ENCODE measurements around the gene ABHD16A.

The ABHD16A gene

GRCh38 chr6:31657406-31658157 lies 45.5 kb downstream of the ABHD16A start:
- Mint-ChIP-seq H3K9me3 (no peaks in the 10 kb centered on the region), H3K27ac (peak overlapping the region; percentile 72), H3K36me3 (ENCODE audit: low read depth) (peaks cover 32% of the 10 kb centered on the region), H3K4me1 (ENCODE audit: low read depth) (peaks cover 76% of the 10 kb centered on the region), H3K27me3 (no peaks in the 10 kb centered on the region), H3K4me3 (peak overlapping the region; percentile 96)

GRCh38 chr6:31655349-31656237 lies 47.5 kb downstream of the ABHD16A start, which contains the start of gene APOM:
Gene APOM, plus strand, starts transcription at chr6:31655894. Its CDS starts 73 bp downstream, at chr6:31655967.
- no peaks in the 10 kb centered on the region for H3K27me3 Mint-ChIP-seq
- no peak within 1 kb of the TSS for H3K4me3 Mint-ChIP-seq
- H3K27ac Mint-ChIP-seq, result peak within 1 kb of the TSS; percentile 26
- peaks cover 34% of the 10 kb centered on the region for H3K36me3 Mint-ChIP-seq (ENCODE audit: low read depth)
- H3K4me1 Mint-ChIP-seq (ENCODE audit: low read depth), result peaks cover 73% of the 10 kb centered on the region
- no peaks in the 10 kb centered on the region for H3K9me3 Mint-ChIP-seq

GRCh38 chr6:31654574-31655348 lies 48.4 kb downstream of the ABHD16A start:
- no peak overlapping the region for H3K27ac Mint-ChIP-seq
- no peak overlapping the region for H3K4me3 Mint-ChIP-seq
- no peaks in the 10 kb centered on the region for H3K9me3 Mint-ChIP-seq
- H3K27me3 Mint-ChIP-seq, result no peaks in the 10 kb centered on the region
- H3K36me3 Mint-ChIP-seq (ENCODE audit: low read depth), result peaks cover 36% of the 10 kb centered on the region
- H3K4me1 Mint-ChIP-seq (ENCODE audit: low read depth), result peaks cover 74% of the 10 kb centered on the region

GRCh38 chr6:31652925-31653724 lies 50.0 kb downstream of the ABHD16A start:
- Mint-ChIP-seq H3K9me3 (no peaks in the 10 kb centered on the region), H3K27me3 (no peaks in the 10 kb centered on the region), H3K4me3 (peak overlapping the region; percentile 92), H3K36me3 (ENCODE audit: low read depth) (peaks cover 38% of the 10 kb centered on the region), H3K4me1 (ENCODE audit: low read depth) (peaks cover 58% of the 10 kb centered on the region), H3K27ac (peak overlapping the region; percentile 100)

GRCh38 chr6:31651602-31652191 lies 51.4 kb downstream of the ABHD16A start:
- peaks cover 46% of the 10 kb centered on the region for H3K4me1 Mint-ChIP-seq (ENCODE audit: low read depth)
- no peaks in the 10 kb centered on the region for H3K9me3 Mint-ChIP-seq
- peak overlapping the region; percentile 92 for H3K4me3 Mint-ChIP-seq
- H3K27ac Mint-ChIP-seq, result peak overlapping the region; percentile 100
- H3K36me3 Mint-ChIP-seq (ENCODE audit: low read depth), result peaks cover 38% of the 10 kb centered on the region
- no peaks in the 10 kb centered on the region for H3K27me3 Mint-ChIP-seq

- H3K27ac Mint-ChIP-seq, result peak overlapping the region; percentile 32
- no peaks in the 10 kb centered on the region for H3K27me3 Mint-ChIP-seq
- no peaks in the 10 kb centered on the region for H3K9me3 Mint-ChIP-seq
- H3K4me3 Mint-ChIP-seq, result no peak overlapping the region
- peaks cover 4% of the 10 kb centered on the region for H3K4me1 Mint-ChIP-seq (ENCODE audit: low read depth)
- peaks cover 62% of the 10 kb centered on the region for H3K36me3 Mint-ChIP-seq (ENCODE audit: low read depth)
Observed at GRCh38 chr6:31645325-31645724, 57.8 kb downstream of the ABHD16A start.

- peaks cover 8% of the 10 kb centered on the region for H3K4me1 Mint-ChIP-seq (ENCODE audit: low read depth)
- H3K27me3 Mint-ChIP-seq, result no peaks in the 10 kb centered on the region
Observed at GRCh38 chr6:31643818-31644454, 59.2 kb downstream of the ABHD16A start.

GRCh38 chr6:31642798-31643570 lies 60.1 kb downstream of the ABHD16A start:
- Mint-ChIP-seq H3K9me3 (no peaks in the 10 kb centered on the region), H3K36me3 (ENCODE audit: low read depth) (peaks cover 63% of the 10 kb centered on the region), H3K27me3 (no peaks in the 10 kb centered on the region), H3K4me1 (ENCODE audit: low read depth) (peaks cover 11% of the 10 kb centered on the region), H3K4me3 (no peak overlapping the region), H3K27ac (no peak overlapping the region)

More at GRCh38 chr6:31643818-31644454, 59.2 kb downstream of the ABHD16A start:
- H3K27ac Mint-ChIP-seq, result no peak overlapping the region
- H3K36me3 Mint-ChIP-seq (ENCODE audit: low read depth), result peaks cover 61% of the 10 kb centered on the region
- H3K4me3 Mint-ChIP-seq, result no peak overlapping the region
- no peaks in the 10 kb centered on the region for H3K9me3 Mint-ChIP-seq

- Mint-ChIP-seq H3K36me3 (ENCODE audit: low read depth) (peaks cover 68% of the 10 kb centered on the region), H3K9me3 (no peaks in the 10 kb centered on the region), H3K27me3 (no peaks in the 10 kb centered on the region), H3K4me1 (ENCODE audit: low read depth) (peaks cover 11% of the 10 kb centered on the region), H3K4me3 (no peak overlapping the region), H3K27ac (no peak overlapping the region)
Observed at GRCh38 chr6:31641370-31641769, 61.8 kb downstream of the ABHD16A start.

- Mint-ChIP-seq H3K9me3 (no peaks in the 10 kb centered on the region), H3K4me1 (ENCODE audit: low read depth) (peaks cover 11% of the 10 kb centered on the region), H3K27ac (peak overlapping the region; percentile 81), H3K27me3 (no peaks in the 10 kb centered on the region), H3K36me3 (ENCODE audit: low read depth) (peaks cover 72% of the 10 kb centered on the region), H3K4me3 (no peak overlapping the region)
Observed at GRCh38 chr6:31640612-31641011, 62.5 kb downstream of the ABHD16A start.

GRCh38 chr6:31639449-31639861 lies 63.7 kb downstream of the ABHD16A start:
- peaks cover 69% of the 10 kb centered on the region for H3K36me3 Mint-ChIP-seq (ENCODE audit: low read depth)
- no peak overlapping the region for H3K4me3 Mint-ChIP-seq
- peaks cover 11% of the 10 kb centered on the region for H3K4me1 Mint-ChIP-seq (ENCODE audit: low read depth)
- no peaks in the 10 kb centered on the region for H3K9me3 Mint-ChIP-seq
- H3K27me3 Mint-ChIP-seq, result no peaks in the 10 kb centered on the region
- H3K27ac Mint-ChIP-seq, result peak overlapping the region; percentile 90

- Mint-ChIP-seq H3K9me3 (no peaks in the 10 kb centered on the region), H3K36me3 (ENCODE audit: low read depth) (peaks cover 71% of the 10 kb centered on the region), H3K4me3 (no peak overlapping the region), H3K4me1 (ENCODE audit: low read depth) (peaks cover 11% of the 10 kb centered on the region), H3K27me3 (no peaks in the 10 kb centered on the region), H3K27ac (peak overlapping the region; percentile 90)
Observed at GRCh38 chr6:31639043-31639442, 64.1 kb downstream of the ABHD16A start.

Data from stimulated activated naive CD8-positive, alpha-beta T cell treated with anti-CD3 and anti-CD28 coated beads, Interleukin-15, Interleukin-2, amounts not matched to agents 100 ng/mL and 50 ng/mL, for 24 hours (primary cell).